ENCODE measurements around the gene GALNT18. TPM values are rescaled to one million over a fixed set of nuclear protein-coding genes. Genes with fewer than 3 reads are reported as not detected.

The GALNT18 gene
- total RNA-seq, 1 experiment from 2014 or later, result 1.7 TPM

GRCh38 chr11:11552529-11553087, 69.2 kb downstream of the GALNT18 start:
- H3K27me3 ChIP-seq (ENCODE audit: insufficient read depth, low read length), result no peaks in the 10 kb centered on the region
- no peak overlapping the region for H3K9ac ChIP-seq (ENCODE audit: extremely low read depth, insufficient read length, low read length)
- H3K4me2 ChIP-seq (ENCODE audit: insufficient read depth, insufficient read length, low read length), result no peak overlapping the region
- no peak overlapping the region for H2BK120ac ChIP-seq (ENCODE audit: low read depth, low read length, poor library complexity, severe bottlenecking)
- H4K5ac ChIP-seq (ENCODE audit: insufficient read length, low read depth, low read length), result no peak overlapping the region
- H2BK12ac ChIP-seq (ENCODE audit: insufficient read length, low read depth, low read length), result no peak overlapping the region
- no peaks in the 10 kb centered on the region for H4K20me1 ChIP-seq (ENCODE audit: control insufficient read depth, insufficient read depth, insufficient read length)
- H2BK20ac ChIP-seq (ENCODE audit: low read depth, low read length, poor library complexity, severe bottlenecking), result no peak overlapping the region
- H3K4me1 ChIP-seq (ENCODE audit: insufficient read depth, low read length), result no peaks in the 10 kb centered on the region
- Mint-ChIP-seq H3K4me1 (0 out of 4 replicates have a peak, but pooled peaks cover 0 to under 1% of the 10 kb centered on the region in 2 experiments), H3K9me3 (no peaks in the 10 kb centered on the region), H3K27me3 (ENCODE audit: low read depth) (no peaks in the 10 kb centered on the region; the same call in 1 of the 2 replicates), H3K4me3 (no peak overlapping the region), H3K36me3 (ENCODE audit: insufficient read depth in 1 of 3, low read depth in 3 of 3) (no peaks in the 10 kb centered on the region), H3K27ac (no peak overlapping the region)
- H3K14ac ChIP-seq (ENCODE audit: insufficient read depth, low read length), result no peak overlapping the region
- H3K56ac ChIP-seq (ENCODE audit: insufficient read length, low read depth, low read length), result no peak overlapping the region
- no peaks in the 10 kb centered on the region for H3K9me3 ChIP-seq (ENCODE audit: control insufficient read depth, low read depth, low read length)
- H2BK5ac ChIP-seq (ENCODE audit: insufficient read length, low read length), result no peak overlapping the region
- no peak overlapping the region for H3K18ac ChIP-seq (ENCODE audit: insufficient read length, low read depth, low read length)
- H2AK5ac ChIP-seq (ENCODE audit: insufficient read length, low read length), result no peak overlapping the region
- H2AFZ ChIP-seq (ENCODE audit: low read length), result no peak overlapping the region
- TF ChIP-seq CTCF (conservative IDR thresholded peaks at IDR 0.05), result no peak
- DNase-seq, result no peak
- no peaks in the 10 kb centered on the region for H3K23me2 ChIP-seq (ENCODE audit: insufficient read length, low read depth, low read length, poor library complexity, severe bottlenecking)
- H4K8ac ChIP-seq (replicated peaks; ENCODE audit: insufficient read length, low read depth, low read length), result no peak overlapping the region
- H2BK15ac ChIP-seq (ENCODE audit: low read depth, low read length), result no peak overlapping the region
- H3K23ac ChIP-seq (ENCODE audit: insufficient read length, low read depth, low read length), result no peak overlapping the region
- H3K79me2 ChIP-seq (ENCODE audit: insufficient read depth, low read length), result no peaks in the 10 kb centered on the region
- no peak overlapping the region for H3T11ph ChIP-seq (ENCODE audit: low read length)
- no peak overlapping the region for H4K91ac ChIP-seq (ENCODE audit: insufficient read length, low read depth, low read length)
- no peak overlapping the region for H3K4ac ChIP-seq (ENCODE audit: low read depth, low read length)
- H3K79me1 ChIP-seq (ENCODE audit: insufficient read depth, low read depth, low read length, poor library complexity, severe bottlenecking), result no peaks in the 10 kb centered on the region
- no peak overlapping the region for H3K27ac ChIP-seq (ENCODE audit: insufficient read length, low read depth, low read length)
